ENCODE measurements around the gene NOL12. TPM values are rescaled to one million over a fixed set of nuclear protein-coding genes. Genes with fewer than 3 reads are reported as not detected.
A peak's percentile ranks its signal among the peaks of the same experiment; 100 is the strongest.

The NOL12 gene
- total and polyA plus RNA-seq, 3 experiments from 2014 or later, result 38.3 to 57.2 (median 53.6) TPM

DNA sequence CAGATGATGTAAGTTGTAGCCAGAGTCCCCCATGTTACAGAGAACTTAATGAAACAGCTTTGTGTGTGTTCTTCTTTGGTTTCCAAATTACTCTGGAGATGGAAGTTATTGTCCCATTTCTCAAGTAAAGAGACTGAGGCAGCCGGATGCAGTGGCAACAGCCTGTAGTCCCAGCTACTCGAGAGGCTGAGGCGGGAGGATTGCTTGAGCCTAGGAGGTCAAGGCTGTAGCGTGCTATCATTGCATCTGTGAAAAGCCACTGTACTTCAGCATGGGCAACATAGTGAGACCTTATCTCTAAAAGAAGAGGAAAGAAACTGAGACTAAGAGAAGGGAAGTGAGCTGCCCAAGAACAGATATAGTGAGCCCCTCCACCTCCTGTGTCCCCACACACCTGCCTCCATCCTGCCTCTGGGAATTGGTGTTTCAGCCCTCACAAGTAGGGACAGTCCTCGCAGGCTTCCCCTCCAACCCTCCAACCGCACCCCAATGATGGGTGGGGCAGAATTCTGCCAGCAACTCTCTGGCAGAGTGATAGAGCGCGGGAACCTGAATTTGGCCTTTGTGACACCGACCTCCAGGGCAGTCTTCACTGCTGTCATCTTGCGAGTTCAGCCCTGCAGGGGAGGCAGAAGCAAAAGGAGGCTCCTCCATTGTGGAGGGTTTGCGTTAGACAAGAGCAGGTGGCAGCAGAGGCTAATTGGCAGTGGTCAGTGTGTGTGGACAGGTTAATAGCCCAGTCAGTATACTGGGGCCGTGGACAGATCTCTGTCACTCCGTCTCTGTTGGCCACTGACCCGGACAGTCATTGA, 26.0 kb upstream of the NOL12 start:
- Histone ChIP-seq H3K27me3 (ENCODE audit: insufficient read depth, low read length, poor library complexity, severe bottlenecking) (no peaks in the 10 kb centered on the region), H3K36me3 (ENCODE audit: insufficient read depth, low read length) (no peaks in the 10 kb centered on the region), H3K4me1 (ENCODE audit: insufficient read depth, low read length) (peaks cover 31% of the 10 kb centered on the region), H3K9me3 (ENCODE audit: low read length) (no peaks in the 10 kb centered on the region), H3K27ac (ENCODE audit: low read depth, low read length) (peak overlapping the region; percentile 6), H3K4me3 (ENCODE audit: low read length) (peak overlapping the region; percentile 46)
- Mint-ChIP-seq H3K4me1 (peaks cover 34 to 47% (median 36%) of the 10 kb centered on the region in 3 donors), H3K27me3 (no peaks in the 10 kb centered on the region), H3K9me3 (no peaks in the 10 kb centered on the region), H3K4me3 (peak overlapping the region; percentile 78 to 89 (median 80)), H3K36me3 (peaks cover 0 to 11% (median 0%) of the 10 kb centered on the region in 3 donors), H3K27ac (peak overlapping the region; percentile 47 to 81 (median 67))
- ChIA-PET CTCF (interaction anchor here (0.7 to 20.3 kb wide), 11 partner anchors 10 to 52 kb away, joined by 3 to 285 read pairs (median 7); partner anchors contain the start of genes GGA1, LGALS1, NOL12 and SH3BP1), POLR2A (interaction anchor here (0.5 to 4.3 kb wide), 3 partner anchors 16 to 38 kb away, joined by 9 to 59 read pairs (median 50); partner anchors contain the start of gene LGALS1)
- no peak for DNase-seq

DNA sequence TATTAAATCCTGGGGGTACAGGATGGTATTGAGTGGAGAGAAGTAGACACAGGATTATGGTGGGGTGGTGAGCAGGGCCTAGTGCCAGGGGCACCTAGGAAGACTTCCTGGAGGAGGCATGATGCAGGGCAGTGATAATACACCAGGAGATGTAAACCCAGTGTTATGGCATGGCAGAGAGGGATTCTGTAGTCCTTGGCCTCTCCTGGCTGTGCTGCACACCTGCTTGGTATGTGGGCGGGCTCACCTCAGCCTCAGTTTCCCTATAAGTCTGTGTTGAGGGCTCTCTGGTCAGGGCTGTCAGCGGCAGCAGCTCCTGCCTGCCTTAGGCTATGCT, 25.5 kb upstream of the NOL12 start:
- Mint-ChIP-seq H3K4me1 (peaks cover 34 to 47% (median 36%) of the 10 kb centered on the region in 3 donors), H3K9me3 (no peaks in the 10 kb centered on the region), H3K4me3 (peak overlapping the region in 6 of 7 donors; percentile 34 to 81 (median 78)), H3K27me3 (no peaks in the 10 kb centered on the region), H3K27ac (peak overlapping the region in 3 of 8 donors; percentile 56 to 83 (median 61)), H3K36me3 (peaks cover 0 to 11% (median 0%) of the 10 kb centered on the region in 3 donors)
- Histone ChIP-seq H3K9me3 (ENCODE audit: low read length) (no peaks in the 10 kb centered on the region), H3K27ac (ENCODE audit: low read depth, low read length) (peak overlapping the region; percentile 6), H3K36me3 (ENCODE audit: insufficient read depth, low read length) (no peaks in the 10 kb centered on the region), H3K4me3 (ENCODE audit: low read length) (no peak overlapping the region), H3K27me3 (ENCODE audit: insufficient read depth, low read length, poor library complexity, severe bottlenecking) (no peaks in the 10 kb centered on the region), H3K4me1 (ENCODE audit: insufficient read depth, low read length) (peaks cover 31% of the 10 kb centered on the region)
- CTCF ChIA-PET, result interaction anchor here (1.2 to 20.3 kb wide), 9 partner anchors 9 to 203 kb away, joined by 4 to 285 read pairs (median 6); partner anchors contain the start of genes GGA1, LGALS1, NOL12 and SH3BP1
- no peak for DNase-seq
- POLR2A ChIA-PET, result interaction anchor here (1.1 to 3.8 kb wide), 3 partner anchors 14 to 15 kb away, joined by 3 to 59 read pairs (median 5); partner anchors contain the start of gene LGALS1

DNA sequence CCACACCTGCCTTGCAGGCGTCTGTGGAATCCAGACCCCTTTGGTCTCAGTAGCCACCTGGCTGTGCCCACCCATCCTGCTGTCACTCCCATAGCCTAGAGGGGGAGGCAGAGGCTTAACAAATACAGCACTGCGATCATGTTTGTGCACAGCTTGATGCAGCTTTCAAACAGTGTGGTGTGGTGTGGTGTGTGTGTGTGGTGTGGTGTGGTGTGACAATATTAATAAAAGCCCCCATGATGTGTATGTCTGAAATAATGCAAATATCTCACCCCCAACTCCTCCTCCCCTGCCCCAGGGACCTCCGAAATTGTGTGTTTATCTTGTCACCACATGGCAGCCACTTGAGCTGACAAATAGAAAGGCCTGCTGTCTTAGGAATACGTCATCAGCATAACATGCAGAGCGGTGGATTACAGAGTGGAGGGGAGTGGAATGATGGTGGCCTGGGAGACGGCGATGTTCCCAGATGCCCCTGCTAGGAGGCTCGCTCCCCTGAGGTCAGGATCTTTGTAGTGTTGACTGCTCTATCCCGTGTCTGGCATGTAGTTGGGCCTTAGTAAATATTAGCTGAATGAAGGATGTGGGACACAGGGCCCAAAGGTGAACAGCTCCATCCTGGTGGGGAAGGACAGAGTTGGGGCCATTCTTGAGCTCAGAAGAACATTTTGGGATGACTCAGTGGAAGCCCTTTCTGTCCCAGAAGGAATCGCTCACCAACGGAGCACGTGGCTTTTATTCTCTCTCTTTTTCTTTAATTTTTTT, 24.8 kb upstream of the NOL12 start:
- Mint-ChIP-seq H3K4me1 (peaks cover 34 to 47% (median 36%) of the 10 kb centered on the region in 3 donors), H3K4me3 (peak overlapping the region in 2 of 7 donors; percentile 52 to 54), H3K27me3 (no peaks in the 10 kb centered on the region), H3K9me3 (no peaks in the 10 kb centered on the region), H3K27ac (peak overlapping the region in 4 of 8 donors; percentile 26 to 83 (median 62)), H3K36me3 (peaks cover 0 to 8% (median 0%) of the 10 kb centered on the region in 3 donors)
- H3K27ac ChIP-seq (ENCODE audit: low read depth, low read length), result no peak overlapping the region
- POLR2A ChIA-PET, result interaction anchor here (0.5 to 1.5 kb wide), 5 partner anchors 10 to 18 kb away, joined by 3 to 5 read pairs (median 3); partner anchors contain the start of gene LGALS1
- CTCF ChIA-PET, result interaction anchor here (1.1 to 20.3 kb wide), 11 partner anchors 9 to 202 kb away, joined by 4 to 285 read pairs (median 5); partner anchors contain the start of genes LGALS1, NOL12 and SH3BP1
- peaks cover 31% of the 10 kb centered on the region for H3K4me1 ChIP-seq (ENCODE audit: insufficient read depth, low read length)
- H3K9me3 ChIP-seq (ENCODE audit: low read length), result no peaks in the 10 kb centered on the region
- no peaks in the 10 kb centered on the region for H3K27me3 ChIP-seq (ENCODE audit: insufficient read depth, low read length, poor library complexity, severe bottlenecking)
- H3K36me3 ChIP-seq (ENCODE audit: insufficient read depth, low read length), result no peaks in the 10 kb centered on the region
- DNase-seq, result peak in 2 of 5 donors; percentile 53 to 67
- H3K4me3 ChIP-seq (ENCODE audit: low read length), result no peak overlapping the region

DNA sequence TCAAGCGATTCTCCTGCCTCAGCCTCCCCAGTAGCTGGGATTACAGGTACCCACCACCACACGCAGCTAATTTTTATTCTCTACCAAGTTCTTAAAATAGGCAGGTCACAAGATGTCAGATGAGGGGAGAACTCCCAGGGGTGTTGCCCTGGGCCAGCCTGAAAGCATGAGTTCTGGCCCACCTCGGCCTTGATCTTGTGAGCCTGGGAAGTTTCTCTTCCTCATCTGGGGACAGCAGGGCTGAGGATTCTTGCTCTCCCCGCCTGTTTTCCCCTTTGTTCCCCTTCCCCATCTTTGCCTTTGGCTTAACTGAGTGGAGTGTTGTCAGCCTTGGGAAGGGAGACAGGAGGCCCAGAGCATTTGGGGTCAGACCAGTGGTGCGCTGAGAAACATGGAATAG, 24.1 kb upstream of the NOL12 start:
- no peak overlapping the region for H3K4me3 Mint-ChIP-seq

DNA sequence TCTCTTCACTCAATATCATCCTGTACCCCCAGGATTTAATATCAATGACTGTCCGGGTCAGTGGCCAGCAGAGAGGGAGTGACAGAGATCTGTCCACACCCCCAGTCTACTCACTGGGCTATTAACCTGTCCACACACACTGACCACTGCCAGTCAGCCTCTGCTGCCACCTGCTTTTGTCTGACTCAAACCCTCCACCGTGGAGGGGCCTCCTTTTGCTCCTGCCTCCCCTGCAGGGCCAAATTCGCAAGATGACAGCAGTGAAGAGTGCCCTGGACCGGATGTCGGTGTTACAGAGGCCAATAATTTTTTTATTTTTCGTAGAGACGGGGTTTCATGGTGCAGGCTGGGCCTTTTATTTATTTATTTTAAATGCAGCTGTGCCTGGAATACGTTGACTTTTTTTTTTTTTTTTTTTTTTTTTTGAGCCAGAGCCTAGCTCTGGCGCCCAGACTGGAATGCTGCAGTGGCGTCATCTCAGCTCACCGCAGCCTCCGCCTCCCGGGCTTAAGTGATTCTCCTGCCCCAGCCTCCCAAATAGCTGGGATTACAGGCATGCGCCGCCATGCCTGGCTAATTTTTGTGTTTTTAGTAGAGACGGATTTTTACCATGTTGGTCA, 22.5 kb upstream of the NOL12 start:
- CTCF ChIA-PET, result interaction anchor here (1.0 to 20.3 kb wide), 6 partner anchors 8 to 57 kb away, joined by 4 to 285 read pairs (median 6); partner anchors contain the start of genes LGALS1, NOL12 and SH3BP1
- H3K27me3 Mint-ChIP-seq, result no peaks in the 10 kb centered on the region

More for the DNA sequence above, 24.1 kb upstream of the NOL12 start:
- H3K36me3 ChIP-seq (ENCODE audit: insufficient read depth, low read length), result no peaks in the 10 kb centered on the region
- Mint-ChIP-seq H3K4me1 (peaks cover 34 to 47% (median 36%) of the 10 kb centered on the region in 3 donors), H3K9me3 (no peaks in the 10 kb centered on the region), H3K27ac (peak overlapping the region in 1 of 8 donors; percentile 29), H3K27me3 (no peaks in the 10 kb centered on the region), H3K36me3 (peaks cover 0 to 10% (median 0%) of the 10 kb centered on the region in 3 donors)
- H3K4me3 ChIP-seq (ENCODE audit: low read length), result no peak overlapping the region
- no peaks in the 10 kb centered on the region for H3K27me3 ChIP-seq (ENCODE audit: insufficient read depth, low read length, poor library complexity, severe bottlenecking)
- DNase-seq, result no peak
- no peaks in the 10 kb centered on the region for H3K9me3 ChIP-seq (ENCODE audit: low read length)
- H3K27ac ChIP-seq (ENCODE audit: low read depth, low read length), result no peak overlapping the region
- ChIA-PET CTCF (interaction anchor here (1.1 to 20.3 kb wide), 8 partner anchors 10 to 201 kb away, joined by 4 to 285 read pairs (median 5); partner anchors contain the start of genes LGALS1, NOL12 and SH3BP1), POLR2A (interaction anchor here (0.9 to 1.5 kb wide), 4 partner anchors 9 to 19 kb away, joined by 3 to 5 read pairs (median 3); partner anchors contain the start of gene LGALS1)
- peaks cover 31% of the 10 kb centered on the region for H3K4me1 ChIP-seq (ENCODE audit: insufficient read depth, low read length)

DNA sequence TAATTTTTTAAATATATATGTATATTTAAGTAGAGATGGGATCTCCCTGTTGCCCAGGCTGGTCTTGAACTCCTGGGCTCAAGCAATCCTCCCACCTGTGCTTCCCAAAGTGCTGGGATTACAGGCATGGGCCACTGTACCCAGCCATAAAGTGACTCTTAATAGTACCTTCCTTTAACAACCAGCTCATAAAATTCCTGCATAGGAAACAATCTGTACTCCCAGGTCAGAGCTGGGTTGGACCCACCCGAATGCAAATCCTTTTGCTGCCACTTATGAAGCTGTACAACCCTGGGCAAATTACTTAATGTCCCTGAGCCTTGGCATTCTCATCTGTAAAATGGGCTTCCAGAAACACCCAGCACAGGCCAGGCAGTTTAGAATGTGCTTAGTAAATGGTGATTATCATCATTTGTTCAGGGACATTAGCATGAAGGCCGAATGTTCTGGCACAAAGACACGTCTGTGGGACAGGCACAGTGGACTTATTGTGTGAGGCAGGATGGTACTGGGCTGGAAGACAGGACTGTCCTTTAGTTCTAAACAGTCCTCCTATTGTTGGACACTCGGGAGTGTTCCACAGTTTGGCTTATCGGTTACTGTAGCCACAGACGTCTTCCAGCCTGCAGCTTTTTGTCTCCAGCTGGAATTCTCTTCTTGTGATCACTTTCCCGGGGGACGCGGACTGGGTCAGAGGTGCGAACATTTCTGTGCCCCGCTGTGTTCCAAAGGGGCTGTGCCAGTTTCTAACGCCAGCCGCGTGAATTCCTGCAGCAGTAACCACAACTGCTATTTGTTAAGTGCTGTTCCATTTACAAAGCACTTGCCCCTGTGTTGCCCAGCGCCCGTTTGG, 21.7 kb upstream of the NOL12 start:
- no peak overlapping the region for H3K4me3 Mint-ChIP-seq
- no peak overlapping the region for H3K27ac ChIP-seq (ENCODE audit: low read depth, low read length)

More for the DNA sequence above, 22.5 kb upstream of the NOL12 start:
- Histone ChIP-seq H3K4me1 (ENCODE audit: insufficient read depth, low read length) (peaks cover 23% of the 10 kb centered on the region), H3K27ac (ENCODE audit: low read depth, low read length) (no peak overlapping the region), H3K4me3 (ENCODE audit: low read length) (no peak overlapping the region), H3K36me3 (ENCODE audit: insufficient read depth, low read length) (no peaks in the 10 kb centered on the region), H3K9me3 (ENCODE audit: low read length) (no peaks in the 10 kb centered on the region), H3K27me3 (ENCODE audit: insufficient read depth, low read length, poor library complexity, severe bottlenecking) (no peaks in the 10 kb centered on the region)
- Mint-ChIP-seq H3K4me1 (peaks cover 24 to 36% (median 26%) of the 10 kb centered on the region in 3 donors), H3K36me3 (peaks cover 0 to 7% (median 0%) of the 10 kb centered on the region in 3 donors), H3K9me3 (no peaks in the 10 kb centered on the region), H3K4me3 (no peak overlapping the region), H3K27ac (peak overlapping the region in 1 of 8 donors; percentile 58)
- DNase-seq, result no peak
- POLR2A ChIA-PET, result interaction anchor here (0.6 to 1.4 kb wide), 2 partner anchors 34 to 36 kb away, joined by 4 read pairs; no protein-coding TSS in a partner anchor

More for the DNA sequence above, 21.7 kb upstream of the NOL12 start:
- no peaks in the 10 kb centered on the region for H3K27me3 ChIP-seq (ENCODE audit: insufficient read depth, low read length, poor library complexity, severe bottlenecking)
- peaks cover 21 to 34% (median 22%) of the 10 kb centered on the region in 3 donors for H3K4me1 Mint-ChIP-seq
- peaks cover 19% of the 10 kb centered on the region for H3K4me1 ChIP-seq (ENCODE audit: insufficient read depth, low read length)
- POLR2A ChIA-PET, result interaction anchor here (0.6 to 1.4 kb wide), 2 partner anchors 33 to 37 kb away, joined by 4 read pairs; no protein-coding TSS in a partner anchor
- no peaks in the 10 kb centered on the region for H3K36me3 ChIP-seq (ENCODE audit: insufficient read depth, low read length)
- H3K27me3 Mint-ChIP-seq, result no peaks in the 10 kb centered on the region
- no peak overlapping the region for H3K27ac Mint-ChIP-seq
- DNase-seq, result no peak
- no peak overlapping the region for H3K4me3 ChIP-seq (ENCODE audit: low read length)
- no peaks in the 10 kb centered on the region for H3K9me3 ChIP-seq (ENCODE audit: low read length)
- H3K36me3 Mint-ChIP-seq, result peaks cover 0 to 7% (median 0%) of the 10 kb centered on the region in 3 donors
- no peaks in the 10 kb centered on the region for H3K9me3 Mint-ChIP-seq
- CTCF ChIA-PET, result interaction anchor here (1.0 to 20.3 kb wide), 5 partner anchors 9 to 58 kb away, joined by 4 to 285 read pairs (median 5); partner anchors contain the start of genes LGALS1, NOL12 and SH3BP1
